Measurements from ENCODE around the gene VRK2.

DNA sequence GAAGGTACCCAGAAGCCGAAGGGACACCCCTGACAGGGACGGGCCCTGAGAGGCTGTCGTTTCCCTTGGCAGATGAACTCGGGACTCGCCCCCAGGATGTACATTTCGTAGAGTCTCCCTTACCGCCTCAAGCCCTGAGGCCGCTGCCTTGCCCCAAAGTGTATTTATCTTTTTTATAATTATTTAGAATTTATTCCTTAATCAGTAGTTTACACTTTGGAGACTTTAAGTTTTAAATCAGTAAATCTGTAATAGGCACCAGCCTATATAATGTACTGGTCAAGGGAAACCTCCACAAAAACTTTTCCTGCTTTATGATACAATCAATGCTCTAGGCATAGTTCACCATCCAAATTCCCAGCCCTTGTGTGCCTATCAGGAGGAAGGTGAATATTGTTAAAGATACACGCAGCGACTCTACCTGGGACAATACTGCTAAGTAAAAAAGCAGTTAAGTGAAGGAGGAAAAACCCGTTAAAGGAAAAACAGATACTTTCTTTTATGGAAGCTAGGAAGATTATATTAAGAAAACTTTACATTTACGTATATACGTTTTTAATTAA is 848 bp downstream of the VRK2 start:
- TF ChIP-seq, protein P1, sequence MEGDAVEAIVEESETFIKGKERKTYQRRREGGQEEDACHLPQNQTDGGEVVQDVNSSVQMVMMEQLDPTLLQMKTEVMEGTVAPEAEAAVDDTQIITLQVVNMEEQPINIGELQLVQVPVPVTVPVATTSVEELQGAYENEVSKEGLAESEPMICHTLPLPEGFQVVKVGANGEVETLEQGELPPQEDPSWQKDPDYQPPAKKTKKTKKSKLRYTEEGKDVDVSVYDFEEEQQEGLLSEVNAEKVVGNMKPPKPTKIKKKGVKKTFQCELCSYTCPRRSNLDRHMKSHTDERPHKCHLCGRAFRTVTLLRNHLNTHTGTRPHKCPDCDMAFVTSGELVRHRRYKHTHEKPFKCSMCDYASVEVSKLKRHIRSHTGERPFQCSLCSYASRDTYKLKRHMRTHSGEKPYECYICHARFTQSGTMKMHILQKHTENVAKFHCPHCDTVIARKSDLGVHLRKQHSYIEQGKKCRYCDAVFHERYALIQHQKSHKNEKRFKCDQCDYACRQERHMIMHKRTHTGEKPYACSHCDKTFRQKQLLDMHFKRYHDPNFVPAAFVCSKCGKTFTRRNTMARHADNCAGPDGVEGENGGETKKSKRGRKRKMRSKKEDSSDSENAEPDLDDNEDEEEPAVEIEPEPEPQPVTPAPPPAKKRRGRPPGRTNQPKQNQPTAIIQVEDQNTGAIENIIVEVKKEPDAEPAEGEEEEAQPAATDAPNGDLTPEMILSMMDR (IDR thresholded peaks at IDR 0.05; ENCODE audit: borderline replicate concordance, extremely low read depth, low read length, poor library complexity, severe bottlenecking) = no peak
- no peak for TF ChIP-seq EZH2 (IDR thresholded peaks at IDR 0.05; ENCODE audit: borderline replicate concordance, low read depth, low read length, severe bottlenecking)

Data from DND-41 (cell line).